Stomach (tissue), 9 donors: ENCODE data around the gene MACC1. TPM values are rescaled to one million over a fixed set of nuclear protein-coding genes. Genes with fewer than 3 reads are reported as not detected.
A peak's percentile ranks its signal among the peaks of the same experiment; 100 is the strongest.

ENCODE experiments used
- DNase-seq, 2 donors: peaks; one replicate each; pipeline versions ENCODE4 v3.0.0 to v3.0.0-alpha.2; 2013 to 2019
- H3K27ac ChIP-seq, 5 donors: fragments of 200-600 bp in 4 of 5; sonication (generic) in 4 of 5; one replicate each; pipeline ENCODE4 v1.5.1; 2013 to 2019; ENCODE audit warnings: mild to moderate bottlenecking in 1 of 5, moderate library complexity in 1 of 5
- H3K27me3 ChIP-seq, 3 donors: fragments of 200-600 bp; sonication (generic); one replicate each; pipeline ENCODE4 v1.5.1; 2017 to 2019; ENCODE audit warnings: mixed run types in 1 of 3
- H3K36me3 ChIP-seq, 4 donors: fragments of 200-600 bp; sonication (generic); 1 replicate in 3 of 4; 2 replicates in 1 of 4; pipeline ENCODE4 v1.5.1; 2016 to 2019
- H3K4me1 ChIP-seq, 4 donors: fragments of 200-600 bp; sonication (generic); one replicate each; pipeline ENCODE4 v1.5.1; 2016 to 2019
- H3K4me3 ChIP-seq, 4 donors: fragments of 200-600 bp; sonication (generic) in 3 of 4; one replicate each; pipeline ENCODE4 v1.5.1; 2016 to 2019; ENCODE audit warnings: mild to moderate bottlenecking in 1 of 4
- H3K9me3 ChIP-seq, 4 donors: fragments of 200-600 bp; sonication (generic); one replicate each; pipeline ENCODE4 v1.5.1; 2016 to 2019
- CTCF ChIP-seq, 7 experiments: fragments of 450-650 bp in 4 of 7; fragments of 200-600 bp in 3 of 7; sonication (generic) in 3 of 7; IDR thresholded peaks; one replicate each; pipeline ENCODE4 v1.5.1; 2016 to 2019; ENCODE audit warnings: antibody characterized with exemption in 7 of 7, control low read depth in 2 of 7, mild to moderate bottlenecking in 1 of 7
- EP300 ChIP-seq: sonication (generic); formaldehyde crosslinking; IDR thresholded peaks from one replicate; pipeline ENCODE4 v1.6.1; 2017; ENCODE audit warnings: antibody characterized with exemption
- POLR2A ChIP-seq, 4 donors: fragments of 450-650 bp; IDR thresholded peaks; one replicate each; pipeline ENCODE4 v1.6.1; 2016; ENCODE audit warnings: antibody characterized with exemption in 4 of 4, control low read depth in 2 of 4, mild to moderate bottlenecking in 1 of 4, moderate library complexity in 1 of 4
- POLR2AphosphoS5 ChIP-seq, 3 donors: sonication (generic); formaldehyde crosslinking; IDR thresholded peaks; one replicate each; pipeline ENCODE4 v1.6.1; 2016; ENCODE audit warnings: antibody characterized with exemption in 3 of 3
- WGBS, 5 donors: extraction: QIAGEN DNeasy Blood & Tissue Kit in 3 of 5; methylation state at CpG; one replicate each; pipeline versions ENCODE4 v1.1.5 to v1.1.7; 2013 to 2018; 5-methylcytosine and 5-hydroxymethylcytosine counted together
- intact Hi-C: fragments of 100-400 bp; cut with DNase I; formaldehyde crosslinking; loops from one replicate; pipeline ENCODE4 v1.15.1; 2023; ENCODE audit warnings: low total_unique reads
- polyA plus RNA-seq, 3 donors: library from polyadenylated mRNA; stranded (reverse); fragments of 200-250 nt; gene quantifications; one replicate each; pipeline ENCODE4 v1.2.3, GENCODE V29; 2013
- total RNA-seq, 5 donors: library from RNA; depleted of rRNA; stranded (reverse); fragments of >200 nt; gene quantifications; one replicate each; pipeline versions ENCODE4 v1.1.0 to v1.2.3, GENCODE V29; 2014 to 2016
- donor health status: healthy with polysubstance abuse.
- donor health status: Bipolar disorder and iron deficiency.
- donor health status: healthy.

MACC1 gene
- total and polyA plus RNA-seq, 8 donors = 0.76 to 41.7 (median 2.2) TPM; not detected in 1

GRCh38 chr7:20235288-20235687, 18.1 kb upstream of the MACC1 start:
- TF ChIP-seq EP300 = no peak
- TF ChIP-seq POLR2AphosphoS5 (IDR thresholded peaks at IDR 0.05) = no peak
- TF ChIP-seq CTCF (IDR thresholded peaks at IDR 0.05) = no peak
- no peak for TF ChIP-seq POLR2A (IDR thresholded peaks at IDR 0.05)
- H3K4me1 ChIP-seq = no peaks in the 10 kb centered on the region
- no peaks in the 10 kb centered on the region for H3K27me3 ChIP-seq
- H3K27ac ChIP-seq = no peak overlapping the region
- no peaks in the 10 kb centered on the region for H3K9me3 ChIP-seq
- DNase-seq = peak in 1 of 2 donors; percentile 14
- intact Hi-C loops = no loop called here
- H3K4me3 ChIP-seq = no peak overlapping the region
- WGBS, 5 donors = 27 to 52% (median 39%) methylated on average over 4 of the region's 4 CpGs
- H3K36me3 ChIP-seq = no peaks in the 10 kb centered on the region

- no peak overlapping the region for H3K4me3 ChIP-seq
- intact Hi-C loops = no loop called here
- WGBS, 5 donors = 75 to 94% (median 90%) methylated on average over 4 of the region's 4 CpGs
Measured at GRCh38 chr7:20233362-20233761, 16.2 kb upstream of the MACC1 start.

GRCh38 chr7:20232848-20233247, 15.7 kb upstream of the MACC1 start:
- Histone ChIP-seq H3K36me3 (no peaks in the 10 kb centered on the region), H3K4me3 (no peak overlapping the region), H3K4me1 (no peaks in the 10 kb centered on the region), H3K27me3 (no peaks in the 10 kb centered on the region), H3K27ac (no peak overlapping the region), H3K9me3 (no peaks in the 10 kb centered on the region)
- 95 to 100% (median 100%) methylated on average over 1 of the region's 1 CpG for WGBS, 5 donors
- TF ChIP-seq POLR2A (IDR thresholded peaks at IDR 0.05) (no peak), CTCF (IDR thresholded peaks at IDR 0.05) (no peak), EP300 (no peak), POLR2AphosphoS5 (IDR thresholded peaks at IDR 0.05) (no peak)
- intact Hi-C loops = no loop called here
- DNase-seq = no peak

More at GRCh38 chr7:20233362-20233761, 16.2 kb upstream of the MACC1 start:
- no peaks in the 10 kb centered on the region for H3K9me3 ChIP-seq
- TF ChIP-seq CTCF (IDR thresholded peaks at IDR 0.05) (no peak), EP300 (no peak), POLR2A (IDR thresholded peaks at IDR 0.05) (no peak), POLR2AphosphoS5 (IDR thresholded peaks at IDR 0.05) (no peak)
- no peaks in the 10 kb centered on the region for H3K36me3 ChIP-seq
- no peaks in the 10 kb centered on the region for H3K4me1 ChIP-seq
- H3K27ac ChIP-seq = no peak overlapping the region
- no peak for DNase-seq
- no peaks in the 10 kb centered on the region for H3K27me3 ChIP-seq

GRCh38 chr7:20229646-20230500, 12.7 kb upstream of the MACC1 start:
- TF ChIP-seq EP300 (no peak), POLR2A (IDR thresholded peaks at IDR 0.05) (no peak), CTCF (IDR thresholded peaks at IDR 0.05) (no peak), POLR2AphosphoS5 (IDR thresholded peaks at IDR 0.05) (no peak)
- 71 to 82% (median 76%) methylated on average over 7 of the region's 7 CpGs for WGBS, 5 donors
- H3K9me3 ChIP-seq = no peaks in the 10 kb centered on the region
- H3K4me3 ChIP-seq = no peak overlapping the region
- H3K36me3 ChIP-seq = no peaks in the 10 kb centered on the region
- H3K4me1 ChIP-seq = no peaks in the 10 kb centered on the region
- peak in 1 of 2 donors; percentile 19 for DNase-seq
- H3K27ac ChIP-seq = no peak overlapping the region
- intact Hi-C loops = no loop called here
- H3K27me3 ChIP-seq = no peaks in the 10 kb centered on the region
